Neutrophil (primary cell): Measurements from ENCODE around the gene VPS18.

Experiments used
- H3K27ac ChIP-seq: fragments of 200-600 bp; sonication (generic); 2 replicates; pipeline ENCODE4 v1.5.1; 2016; ENCODE audit warnings: mild to moderate bottlenecking, moderate library complexity
- H3K27me3 ChIP-seq: fragments of 200-600 bp; sonication (generic); 2 replicates; pipeline ENCODE4 v1.6.0; 2016; ENCODE audit warnings: mild to moderate bottlenecking
- H3K36me3 ChIP-seq: fragments of 200-600 bp; sonication (generic); 2 replicates; pipeline ENCODE4 v1.5.1; 2017
- H3K4me1 ChIP-seq, 2 experiments: fragments of 200-600 bp in 1 of 2; sonication (generic) in 1 of 2; 1 replicate in 1 of 2; 2 replicates in 1 of 2; pipeline versions ENCODE4 v1.5.1 to v1.6.1; 2013 to 2016; ENCODE audit warnings: low read depth in 1 of 2, low read length in 1 of 2, mild to moderate bottlenecking in 1 of 2, moderate library complexity in 1 of 2; ENCODE audit not compliant: control insufficient read depth in 1 of 2, insufficient read depth in 1 of 2
- H3K4me3 ChIP-seq, 2 experiments: fragments of 200-600 bp in 1 of 2; sonication (generic) in 1 of 2; 1 replicate in 1 of 2; 2 replicates in 1 of 2; pipeline ENCODE4 v1.5.1; 2013 to 2016; ENCODE audit warnings: low read depth in 1 of 2, low read length in 1 of 2, mild to moderate bottlenecking in 1 of 2, moderate library complexity in 1 of 2
- H3K9me3 ChIP-seq: fragments of 200-600 bp; sonication (generic); 2 replicates; pipeline ENCODE4 v1.5.1; 2016
- TF ChIP-seq, protein P1 (sequence below): fragments of 200-600 bp; sonication (generic); IDR thresholded peaks from 2 replicates; pipeline ENCODE4 v1.5.1; 2016; ENCODE audit warnings: antibody characterized with exemption

VPS18 gene

DNA sequence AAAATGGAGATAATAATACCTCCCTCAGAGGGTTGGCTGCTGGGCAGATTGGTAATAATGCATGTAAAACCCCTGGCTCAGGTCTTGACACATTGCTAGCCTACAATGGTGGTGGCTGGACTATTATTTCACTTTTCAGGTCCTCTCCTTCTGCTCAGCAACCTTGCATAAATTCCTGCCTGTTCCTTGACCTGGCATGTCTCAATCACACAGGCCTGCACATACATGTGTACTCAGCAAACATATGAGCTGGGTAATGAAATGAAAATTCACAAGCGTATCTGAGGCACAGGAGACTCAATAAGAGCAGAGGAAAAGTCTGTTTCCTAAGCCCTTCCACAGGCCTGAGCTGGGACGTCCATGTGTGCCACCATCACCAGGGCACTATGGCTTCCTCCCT, 17.4 kb downstream of the VPS18 start:
- no peaks in the 10 kb centered on the region for H3K9me3 ChIP-seq
- no peaks in the 10 kb centered on the region for H3K36me3 ChIP-seq
- H3K27ac ChIP-seq: no peak overlapping the region
- TF ChIP-seq, protein P1, sequence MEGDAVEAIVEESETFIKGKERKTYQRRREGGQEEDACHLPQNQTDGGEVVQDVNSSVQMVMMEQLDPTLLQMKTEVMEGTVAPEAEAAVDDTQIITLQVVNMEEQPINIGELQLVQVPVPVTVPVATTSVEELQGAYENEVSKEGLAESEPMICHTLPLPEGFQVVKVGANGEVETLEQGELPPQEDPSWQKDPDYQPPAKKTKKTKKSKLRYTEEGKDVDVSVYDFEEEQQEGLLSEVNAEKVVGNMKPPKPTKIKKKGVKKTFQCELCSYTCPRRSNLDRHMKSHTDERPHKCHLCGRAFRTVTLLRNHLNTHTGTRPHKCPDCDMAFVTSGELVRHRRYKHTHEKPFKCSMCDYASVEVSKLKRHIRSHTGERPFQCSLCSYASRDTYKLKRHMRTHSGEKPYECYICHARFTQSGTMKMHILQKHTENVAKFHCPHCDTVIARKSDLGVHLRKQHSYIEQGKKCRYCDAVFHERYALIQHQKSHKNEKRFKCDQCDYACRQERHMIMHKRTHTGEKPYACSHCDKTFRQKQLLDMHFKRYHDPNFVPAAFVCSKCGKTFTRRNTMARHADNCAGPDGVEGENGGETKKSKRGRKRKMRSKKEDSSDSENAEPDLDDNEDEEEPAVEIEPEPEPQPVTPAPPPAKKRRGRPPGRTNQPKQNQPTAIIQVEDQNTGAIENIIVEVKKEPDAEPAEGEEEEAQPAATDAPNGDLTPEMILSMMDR: no peak
- no peaks in the 10 kb centered on the region for H3K27me3 ChIP-seq
- no peak overlapping the region for H3K4me3 ChIP-seq
- H3K4me1 ChIP-seq: peaks cover 21 to 25% of the 10 kb centered on the region in 2 experiments

DNA sequence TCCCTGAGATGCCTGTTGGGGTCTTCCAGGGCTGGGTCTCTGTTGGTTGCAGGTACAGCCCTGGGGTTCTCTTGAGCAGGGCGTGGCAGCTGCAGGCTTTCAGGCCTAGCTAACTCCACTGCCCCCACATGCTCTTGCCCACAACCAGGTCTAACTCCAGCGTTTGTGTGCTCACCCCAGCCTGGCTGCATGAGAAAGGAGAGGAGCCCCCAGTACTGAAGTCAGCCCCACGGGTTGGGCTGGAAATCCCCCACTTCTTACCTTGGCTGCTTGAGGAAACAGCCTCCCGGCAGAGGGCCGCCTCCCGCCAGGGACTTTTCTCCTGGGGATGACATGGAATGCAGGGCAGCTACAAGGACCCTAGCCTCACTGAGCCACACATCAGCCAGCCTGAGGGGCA, 18.2 kb downstream of the VPS18 start:
- TF ChIP-seq, protein P1: no peak
- no peaks in the 10 kb centered on the region for H3K9me3 ChIP-seq
- H3K4me1 ChIP-seq: peaks cover 13 to 17% of the 10 kb centered on the region in 2 experiments
- no peaks in the 10 kb centered on the region for H3K27me3 ChIP-seq
- no peak overlapping the region for H3K4me3 ChIP-seq
- H3K36me3 ChIP-seq: no peaks in the 10 kb centered on the region
- no peak overlapping the region for H3K27ac ChIP-seq

DNA sequence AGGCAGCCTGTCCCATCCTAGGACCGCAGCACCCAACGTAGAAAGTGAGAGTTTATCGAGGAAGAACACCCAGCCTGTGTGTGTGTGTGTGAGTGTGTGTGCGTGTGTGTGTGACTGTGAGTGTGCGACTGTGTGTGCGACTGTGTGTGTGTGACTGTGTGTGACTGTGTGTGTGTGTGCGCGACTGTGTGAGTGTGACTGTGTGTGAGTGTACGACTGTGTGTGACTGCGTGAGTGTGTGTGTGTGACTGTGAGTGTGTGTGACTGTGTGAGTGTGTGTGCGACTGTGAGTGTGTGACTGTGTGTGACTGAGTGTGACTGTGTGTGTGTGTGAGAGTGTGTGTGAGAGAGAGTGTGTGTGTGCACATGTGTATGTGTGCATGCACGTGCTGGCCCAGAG, 19.8 kb downstream of the VPS18 start:
- no peaks in the 10 kb centered on the region for H3K9me3 ChIP-seq
- no peaks in the 10 kb centered on the region for H3K27me3 ChIP-seq
- no peak overlapping the region for H3K4me3 ChIP-seq
- no peaks in the 10 kb centered on the region for H3K36me3 ChIP-seq
- H3K4me1 ChIP-seq: peaks cover 12 to 13% of the 10 kb centered on the region in 2 experiments
- H3K27ac ChIP-seq: no peak overlapping the region
- TF ChIP-seq, protein P1: no peak

DNA sequence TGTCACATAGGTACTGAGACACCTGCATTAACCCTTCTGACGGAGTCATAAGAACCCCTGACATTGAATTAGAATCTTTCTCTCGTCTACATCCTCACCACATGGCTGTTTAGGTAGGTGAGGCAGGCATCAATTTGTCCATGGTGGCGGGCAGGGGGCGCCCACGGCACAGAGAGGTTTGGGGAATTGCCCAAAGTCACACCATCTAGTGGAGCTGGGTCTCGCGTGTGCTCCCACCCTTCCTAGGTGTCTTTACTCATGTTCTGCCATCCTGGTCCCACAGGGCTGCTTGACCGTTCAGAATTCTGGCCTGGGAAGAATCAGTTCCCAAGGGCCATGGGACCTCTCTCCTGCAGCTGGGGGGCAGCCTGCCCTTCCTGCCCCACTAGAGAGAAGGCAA, 20.2 kb downstream of the VPS18 start:
- TF ChIP-seq, protein P1: no peak
- H3K36me3 ChIP-seq: no peaks in the 10 kb centered on the region
- H3K9me3 ChIP-seq: no peaks in the 10 kb centered on the region
- no peak overlapping the region for H3K4me3 ChIP-seq
- no peak overlapping the region for H3K27ac ChIP-seq
- peaks cover 10 to 13% of the 10 kb centered on the region in 2 experiments for H3K4me1 ChIP-seq
- H3K27me3 ChIP-seq: no peaks in the 10 kb centered on the region

DNA sequence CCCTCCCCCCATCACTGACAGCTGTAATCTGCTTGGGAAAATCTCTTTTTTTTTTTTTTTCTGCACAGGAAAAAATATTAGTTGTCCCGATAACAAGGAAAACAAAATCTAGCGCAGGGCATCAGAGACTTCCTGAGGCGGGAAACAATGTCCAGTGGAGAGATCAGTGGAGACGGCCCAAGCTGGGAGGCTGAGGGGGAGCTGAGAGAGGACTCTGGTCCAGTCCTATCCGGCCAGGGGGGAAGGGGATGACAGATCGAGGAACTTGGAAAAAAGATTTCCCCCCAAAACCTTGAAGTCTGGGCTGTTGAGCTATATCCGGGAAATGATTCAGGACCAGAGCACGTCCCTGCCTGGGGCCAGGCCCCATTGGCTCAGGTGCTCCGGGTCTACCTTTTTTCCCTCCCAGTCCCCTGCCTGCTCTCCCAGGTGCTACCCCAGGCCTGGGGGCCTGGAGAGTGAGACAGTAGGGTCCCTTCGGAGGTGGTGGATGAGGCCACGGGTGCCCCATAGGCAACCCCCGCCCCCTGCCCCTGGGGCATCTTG, 20.9 kb downstream of the VPS18 start:
- Histone ChIP-seq H3K4me3 (no peak overlapping the region), H3K27me3 (no peaks in the 10 kb centered on the region), H3K27ac (no peak overlapping the region), H3K9me3 (no peaks in the 10 kb centered on the region), H3K36me3 (no peaks in the 10 kb centered on the region), H3K4me1 (peaks cover 4 to 6% of the 10 kb centered on the region in 2 experiments)
- TF ChIP-seq, protein P1: no peak
